ENCODE measurements around the gene MLLT3.

The MLLT3 gene

DNA sequence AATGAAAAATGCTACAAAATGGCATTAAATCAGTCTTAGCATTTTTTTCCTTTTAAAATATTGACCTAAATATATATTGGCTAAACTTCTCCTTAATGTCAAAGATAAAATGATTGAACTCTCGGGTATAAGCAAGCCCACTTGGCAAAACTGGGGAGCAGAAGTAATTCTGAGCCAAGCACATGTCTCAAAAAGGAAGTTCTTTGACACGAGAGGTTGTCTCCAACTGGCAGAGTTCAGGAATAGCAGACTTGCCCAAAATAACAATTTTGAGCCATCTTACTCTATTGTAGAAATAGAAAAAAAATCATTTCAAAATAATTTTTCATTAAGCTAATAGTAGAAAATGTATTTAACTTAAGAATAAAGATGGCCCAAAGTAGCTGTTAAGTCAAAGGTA, 10.4 kb upstream of the MLLT3 start:
- no peak for DNase-seq
- intact Hi-C loops (cut with DNase I), result no loop called here

DNA sequence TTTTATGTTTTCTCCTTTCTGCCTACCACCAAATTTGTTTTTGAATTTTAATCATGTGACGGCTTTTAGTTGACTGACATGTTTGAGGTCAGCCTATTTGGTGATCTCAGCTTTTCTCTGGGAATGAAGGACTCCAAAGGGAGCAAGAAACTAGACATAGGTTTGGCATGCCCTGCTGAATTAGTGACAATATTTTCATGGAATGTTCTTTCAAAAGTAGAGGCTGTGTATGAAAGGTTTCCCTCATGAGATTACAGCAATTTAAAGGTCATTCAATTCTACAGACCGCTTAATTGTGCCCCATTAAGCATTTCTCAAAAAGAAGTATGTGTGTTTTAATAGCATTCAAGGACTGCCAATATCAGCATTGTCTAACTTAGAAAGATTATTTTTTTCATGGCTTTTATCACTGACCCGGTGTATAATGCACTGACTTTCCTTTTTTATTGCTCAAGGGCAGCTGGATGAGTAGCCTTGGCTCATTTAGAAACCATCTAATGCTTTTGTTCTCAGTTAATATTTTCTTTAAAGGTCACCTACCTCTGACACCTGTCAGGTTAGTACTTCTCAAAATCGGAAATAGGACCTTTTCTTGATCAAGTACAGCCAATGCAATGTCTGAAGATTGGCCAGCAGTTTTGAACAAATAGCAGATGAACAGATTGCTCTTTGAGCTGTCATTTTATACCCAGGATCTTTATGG, 8.1 kb upstream of the MLLT3 start:
- intact Hi-C loops (cut with DNase I), result no loop called here
- DNase-seq, result no peak

DNA sequence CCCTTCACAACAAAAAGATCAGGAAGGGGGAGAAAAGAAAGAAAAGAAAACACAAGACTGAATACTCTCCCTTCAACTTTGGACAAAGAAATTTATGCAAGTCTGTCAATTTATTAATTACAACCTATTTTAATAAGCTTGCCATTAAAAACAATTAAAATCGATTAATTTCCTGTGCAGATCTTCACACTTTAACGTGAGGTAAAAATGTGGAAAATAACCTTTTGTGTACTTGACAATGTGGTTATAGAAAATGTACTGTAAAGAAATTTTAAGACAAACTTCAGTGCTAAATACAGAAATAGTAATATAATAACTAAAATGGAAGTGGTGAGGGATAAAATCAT, 2.7 kb upstream of the MLLT3 start:
- no peak for DNase-seq
- intact Hi-C loops (cut with DNase I), result loop anchor here (10.0 kb wide), 1 partner anchor 700 kb away; no protein-coding TSS in a partner anchor

DNA sequence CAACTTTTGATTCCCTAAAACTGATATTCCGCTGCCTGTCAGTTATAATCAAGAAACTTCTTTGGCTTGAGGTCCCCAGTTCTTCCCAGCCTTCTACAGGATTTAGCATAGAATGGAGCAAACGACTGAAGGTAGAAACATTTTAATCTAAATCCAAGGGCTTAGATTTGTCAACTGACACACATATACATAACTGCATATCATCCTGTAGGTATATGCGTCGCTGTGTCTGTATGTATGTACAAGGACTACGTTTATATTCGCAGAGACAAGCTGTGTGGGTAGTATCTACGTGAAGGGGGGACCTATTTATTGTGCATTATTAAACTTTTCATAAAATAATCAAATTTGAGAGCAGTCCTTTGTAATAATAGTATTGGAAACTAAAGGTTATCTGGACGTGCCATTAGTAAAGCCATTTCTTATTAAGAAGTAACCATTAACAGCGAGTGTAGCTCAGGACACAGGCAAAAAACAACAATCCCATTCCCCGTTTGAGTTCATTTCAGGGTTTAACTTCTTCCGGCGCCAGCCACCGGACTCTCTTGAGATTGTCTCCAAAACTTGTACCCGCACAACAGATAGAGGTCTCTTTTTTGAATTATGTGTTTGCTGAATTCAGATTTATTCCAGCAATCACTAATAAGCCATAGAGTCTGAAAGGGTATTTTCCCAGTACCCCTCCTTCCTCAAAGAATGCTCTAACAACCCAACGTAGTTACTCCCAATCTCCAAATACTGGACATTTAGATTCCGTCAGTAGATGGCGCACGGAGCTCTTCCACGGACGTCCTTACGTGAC, 2.1 kb upstream of the MLLT3 start:
- intact Hi-C loops (cut with DNase I), result loop anchor here (5.0 to 10.0 kb wide), 3 partner anchors 267 to 700 kb away; no protein-coding TSS in a partner anchor
- DNase-seq, result peak in 41 of 42 donors; percentile 10 to 89 (median 62)

DNA sequence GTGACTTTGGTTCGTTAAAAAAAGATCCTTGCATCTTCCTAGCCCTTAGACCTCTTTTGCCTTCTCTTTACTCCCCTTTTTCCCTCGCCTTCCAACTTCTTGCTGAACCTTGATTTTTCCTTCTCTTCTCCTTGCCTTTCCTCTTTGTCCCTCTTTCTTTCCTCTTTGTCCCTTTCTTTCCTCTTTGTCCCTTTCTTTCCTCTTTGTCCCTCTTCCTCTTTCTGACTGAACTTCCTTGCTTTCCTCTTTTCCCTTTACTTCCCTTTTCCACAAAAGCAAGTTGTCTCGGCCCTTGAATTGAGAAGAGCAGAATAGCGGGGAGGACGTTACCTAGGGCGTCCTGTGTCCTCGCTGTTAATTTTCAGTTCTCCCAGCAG, 1.4 kb upstream of the MLLT3 start:
- intact Hi-C loops (cut with DNase I), result loop anchor here (2.0 to 10.0 kb wide), 4 partner anchors 59 to 699 kb away; no protein-coding TSS in a partner anchor
- peak in 1 of 42 donors; percentile 17 for DNase-seq

- intact Hi-C loops (cut with DNase I), result loop anchor here (2.0 to 10.0 kb wide), 4 partner anchors 60 to 698 kb away; no protein-coding TSS in a partner anchor
- peak in 41 of 42 donors; percentile 33 to 75 (median 53) for DNase-seq
These were observed 885 bp upstream of the MLLT3 start for GRCh38 chr9:20623021-20623747.

DNA sequence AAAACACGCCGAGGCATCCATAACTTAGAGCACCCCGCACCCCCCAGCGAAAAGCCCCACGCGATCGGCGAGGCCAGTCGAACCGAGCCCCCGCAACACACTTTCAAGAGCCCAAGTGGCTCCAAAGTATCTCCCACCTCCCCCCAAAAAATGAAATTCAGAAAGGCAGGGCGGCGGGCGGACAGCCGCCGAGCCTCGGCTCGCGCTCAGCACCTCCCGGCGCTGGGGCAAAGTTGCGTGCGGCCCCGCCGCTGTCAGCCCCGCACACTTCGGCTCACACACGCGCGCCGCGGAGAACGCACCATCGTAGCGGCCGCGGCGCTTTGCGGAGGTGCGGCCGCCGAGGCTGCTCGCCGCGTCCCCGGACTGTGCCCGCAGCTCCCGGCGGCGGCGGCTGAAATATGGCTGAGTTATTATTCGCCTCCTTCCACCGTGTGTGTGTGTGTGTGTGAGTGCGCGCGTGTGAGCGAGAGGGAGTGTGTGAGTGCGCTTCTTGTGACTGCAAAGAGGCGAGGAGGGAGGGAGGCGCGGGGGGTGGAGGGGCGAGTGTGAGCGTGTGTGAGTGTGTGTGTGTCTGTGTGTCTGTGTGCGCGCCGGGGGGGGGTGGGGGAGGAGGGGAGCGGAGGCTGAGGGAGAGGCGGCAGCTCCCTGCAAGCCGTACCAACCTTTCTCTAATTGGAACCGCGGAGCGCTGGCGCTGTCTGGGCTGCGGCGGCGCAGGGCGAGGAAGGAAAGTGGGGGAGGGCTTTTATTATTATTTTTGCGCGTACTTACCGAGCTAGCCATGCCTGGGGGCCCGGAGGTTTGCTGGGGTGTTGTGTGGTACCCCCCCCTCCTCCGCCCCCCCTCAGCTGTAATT, 599 bp downstream of the MLLT3 start:
- intact Hi-C loops (cut with DNase I), result loop anchor here (2.0 to 10.0 kb wide), 4 partner anchors 61 to 697 kb away; no protein-coding TSS in a partner anchor
- DNase-seq, result peak; percentile 68 to 94 (median 84)

DNA sequence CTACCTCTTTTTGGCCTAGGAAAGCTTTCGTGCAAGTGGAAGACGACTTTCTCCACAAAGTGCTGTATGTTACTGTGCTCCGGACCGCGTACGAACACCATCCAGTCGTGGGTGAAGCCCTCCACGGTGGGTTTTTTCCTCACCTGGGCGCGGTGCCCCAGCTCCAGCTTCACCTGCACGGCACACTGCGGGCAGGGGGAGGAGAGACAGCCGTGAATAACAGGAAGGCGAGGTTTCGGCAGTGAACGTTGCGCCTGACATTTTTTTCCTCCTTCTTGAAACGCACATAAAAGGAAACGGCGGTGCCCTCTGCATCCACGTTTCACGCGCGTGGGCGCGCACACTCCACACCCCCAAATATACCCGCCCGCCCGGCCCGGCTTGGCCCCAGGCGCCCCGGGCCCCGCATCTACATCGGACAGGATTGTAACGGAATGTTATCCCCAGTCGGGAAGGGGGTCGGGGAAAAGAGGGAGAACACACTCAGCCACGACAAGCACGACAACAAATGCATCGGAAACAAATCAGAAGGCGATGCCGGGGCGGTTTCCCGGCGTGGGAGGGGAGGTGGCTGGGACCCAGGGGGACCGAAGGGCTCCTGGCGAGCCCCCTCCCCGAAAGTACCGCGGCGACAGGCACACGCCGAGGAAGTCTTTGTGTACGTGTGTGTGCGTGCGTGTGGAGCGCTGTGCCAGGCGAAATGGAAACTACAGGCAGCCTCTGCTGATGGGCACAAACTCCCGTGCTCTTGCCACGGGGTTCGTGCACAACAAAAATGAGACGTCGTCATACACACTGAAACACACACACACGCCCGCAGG, 1.4 kb downstream of the MLLT3 start:
- DNase-seq, result peak; percentile 24 to 75 (median 50)
- intact Hi-C loops (cut with DNase I), result loop anchor here (5.0 to 10.0 kb wide), 3 partner anchors 264 to 696 kb away; no protein-coding TSS in a partner anchor

DNA sequence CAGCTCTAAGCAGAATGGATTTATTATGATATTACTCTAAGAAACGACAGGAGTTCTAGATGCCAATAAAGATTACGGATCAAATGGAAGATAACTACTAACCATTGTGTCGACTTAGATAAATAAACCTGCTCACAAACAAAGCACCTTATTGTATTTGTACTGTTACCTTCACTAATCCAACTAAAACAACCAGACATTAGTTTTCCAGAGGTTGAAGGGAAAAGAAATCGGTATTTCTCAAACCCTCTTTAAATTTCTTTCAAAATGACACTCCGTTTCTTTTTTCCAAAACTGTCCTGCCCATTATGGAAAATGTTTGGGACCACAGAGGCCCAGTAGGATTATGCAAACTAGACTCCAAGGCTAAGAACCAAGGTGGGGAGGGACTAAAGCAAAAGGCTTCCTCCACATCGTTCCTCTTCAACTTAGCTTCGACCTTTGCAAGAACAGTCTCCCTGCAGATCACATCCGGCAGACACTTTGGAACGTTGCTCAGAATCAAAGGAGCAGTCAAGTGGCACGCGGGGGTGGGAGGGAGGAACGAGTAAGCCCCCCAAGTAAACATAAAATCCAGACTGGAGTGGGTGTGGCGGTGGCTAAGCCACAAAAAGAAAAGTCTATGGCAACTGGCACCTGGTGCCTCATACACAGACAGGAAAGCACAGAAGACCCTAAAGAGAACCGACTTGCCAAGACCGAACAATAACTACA, 2.7 kb downstream of the MLLT3 start:
- peak in 31 of 42 donors; percentile 11 to 62 (median 32) for DNase-seq
- intact Hi-C loops (cut with DNase I), result loop anchor here (5.0 to 10.0 kb wide), 3 partner anchors 262 to 695 kb away; no protein-coding TSS in a partner anchor

DNA sequence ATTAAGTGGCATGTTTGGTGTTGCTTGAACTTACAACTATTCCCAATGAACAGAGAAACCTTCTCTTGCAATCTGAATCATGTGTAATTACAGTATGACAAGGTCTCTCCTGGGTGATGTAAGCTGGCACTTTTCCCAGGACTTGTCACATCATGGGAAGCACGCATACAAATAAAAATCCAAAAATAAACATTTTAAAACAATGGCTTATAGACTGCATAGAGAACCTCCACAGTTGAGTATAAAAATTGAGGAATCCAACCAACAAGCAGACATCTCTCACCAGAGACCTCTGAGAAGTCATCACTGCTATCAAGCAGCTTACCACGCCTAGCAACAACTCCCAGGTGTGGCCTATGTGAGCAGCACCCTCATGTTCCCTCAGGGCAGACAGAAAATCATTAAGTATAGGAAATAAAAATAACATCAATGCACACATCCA, 3.9 kb downstream of the MLLT3 start:
- intact Hi-C loops (cut with DNase I), result no loop called here
- DNase-seq, result peak in 10 of 42 donors; percentile 5 to 45 (median 20)

- DNase-seq, result no peak
- intact Hi-C loops (cut with DNase I), result no loop called here
These were observed 5.5 kb downstream of the MLLT3 start for GRCh38 chr9:20616808-20617207.

- intact Hi-C loops (cut with DNase I), result no loop called here
- DNase-seq, result no peak
These were observed 7.6 kb downstream of the MLLT3 start for GRCh38 chr9:20614602-20615216.

DNA sequence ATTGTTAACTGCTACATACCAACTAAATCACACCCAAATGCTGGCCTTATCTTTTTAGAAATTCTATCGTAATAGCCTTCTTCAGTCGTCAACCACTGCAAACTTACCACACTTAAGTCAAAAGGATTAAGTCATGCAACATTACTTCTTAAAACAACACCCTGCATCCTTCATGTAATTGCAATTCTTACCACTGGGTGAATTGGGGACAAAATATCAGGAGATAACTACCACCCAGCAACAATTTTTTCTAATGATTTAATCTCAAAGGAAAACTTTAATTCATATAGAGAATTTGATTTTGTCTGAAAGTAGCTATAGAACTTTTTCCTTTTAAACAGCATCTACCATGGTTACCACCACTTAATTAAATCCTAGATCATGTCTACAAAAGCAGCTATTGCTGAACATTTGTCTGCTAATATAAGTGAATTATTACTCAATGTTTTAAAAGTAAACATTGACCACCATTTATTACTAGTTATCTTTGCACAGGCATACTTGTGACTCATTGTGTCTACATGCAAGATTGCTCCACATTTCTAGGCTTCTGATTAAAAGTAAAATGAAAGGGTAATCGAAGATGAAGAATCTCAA, 10.5 kb downstream of the MLLT3 start:
- intact Hi-C loops (cut with DNase I), result no loop called here
- DNase-seq, result no peak

- intact Hi-C loops (cut with DNase I), result no loop called here
- no peak for DNase-seq
These were observed 11.7 kb downstream of the MLLT3 start for GRCh38 chr9:20610591-20610990.

DNA sequence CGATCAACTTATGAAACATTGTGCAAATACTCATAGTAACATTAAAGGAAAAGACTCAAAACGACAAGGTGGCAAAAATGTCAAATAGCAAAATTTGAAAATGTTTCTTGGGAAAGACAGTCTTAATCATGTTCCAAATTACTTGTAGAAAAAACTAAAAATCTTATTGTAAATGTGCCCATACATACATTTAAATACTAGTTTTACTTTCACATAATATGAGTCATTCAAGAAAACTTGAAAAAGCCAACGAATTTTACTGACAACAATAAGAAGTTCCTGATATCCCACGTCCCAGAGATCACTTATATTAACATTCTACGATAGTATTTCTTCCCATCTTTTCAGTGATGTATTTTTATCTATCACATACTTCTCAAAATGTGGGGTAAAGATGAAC, 13.7 kb downstream of the MLLT3 start:
- intact Hi-C loops (cut with DNase I), result no loop called here
- no peak for DNase-seq

DNA sequence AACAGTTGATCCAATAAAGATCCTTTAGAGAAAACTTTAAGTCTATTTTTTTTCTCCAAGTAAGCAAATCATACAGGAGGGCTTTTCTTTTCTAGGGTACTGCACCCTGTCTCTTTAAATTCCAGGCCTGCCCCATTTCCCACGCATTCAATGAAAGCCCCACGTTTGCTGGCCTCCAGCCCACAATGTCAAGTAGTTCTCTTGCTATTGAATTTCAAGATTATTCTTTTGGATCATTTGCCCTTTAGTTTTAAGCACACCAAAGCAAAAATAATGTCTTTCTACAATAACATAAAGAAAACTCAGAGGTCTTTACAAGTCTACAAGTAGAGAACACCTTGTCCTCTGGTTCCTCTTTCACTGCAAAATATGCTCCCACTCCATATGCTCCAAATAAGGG, 15.6 kb downstream of the MLLT3 start:
- peak in 4 of 42 donors; percentile 20 to 52 (median 27) for DNase-seq
- intact Hi-C loops (cut with DNase I), result no loop called here
